ENCODE data around the gene VPS29. TPM values are rescaled to one million over a fixed set of nuclear protein-coding genes. Genes with fewer than 3 reads are reported as not detected.

The VPS29 gene
- total and polyA plus RNA-seq, 2 of the 8 experiments (the other 6 are each of a cell fraction or from before 2014, with no cell fraction given) = 59.0 to 74.6 TPM

GRCh38 chr12:110534811-110535210, 32.9 kb upstream of the VPS29 start (continued):
- TF ChIP-seq BCL11A (IDR thresholded peaks at IDR 0.05; ENCODE audit: low read depth in 2 of 2, low read length in 2 of 2) = no peak
